Ecto neural progenitor cell (in vitro differentiated cells): Measurements from ENCODE around the gene TBC1D22A.
"Not testable (repeated sequence)": the region's sequence is repeated elsewhere in the genome, so short reads cannot be mapped to it uniquely, and the experiment has no call there.

Source experiments
- DNase-seq: peaks from one replicate; pipeline ENCODE4 v3.0.0-alpha.2; 2018; ENCODE audit warnings: low spot score

Gene TBC1D22A

GRCh38 chr22:47046411-47047065 lies 284.1 kb downstream of the TBC1D22A start:
- DNase-seq = no peak

- DNase-seq = no peak
Measured at GRCh38 chr22:47047321-47048122, 285.1 kb downstream of the TBC1D22A start.

- no peak for DNase-seq
Measured at GRCh38 chr22:47048123-47049077, 285.9 kb downstream of the TBC1D22A start.

GRCh38 chr22:47049078-47049624 lies 286.7 kb downstream of the TBC1D22A start:
- DNase-seq = no peak

- not testable (repeated sequence) for DNase-seq
Measured at GRCh38 chr22:47049736-47050400, 287.4 kb downstream of the TBC1D22A start.

GRCh38 chr22:47050401-47051051 lies 288.1 kb downstream of the TBC1D22A start:
- DNase-seq = no peak

GRCh38 chr22:47051441-47052071 lies 289.1 kb downstream of the TBC1D22A start:
- no peak for DNase-seq

- no peak for DNase-seq
Measured at GRCh38 chr22:47052236-47053012, 290.0 kb downstream of the TBC1D22A start.

GRCh38 chr22:47053013-47053725 lies 290.7 kb downstream of the TBC1D22A start:
- DNase-seq = no peak

- no peak for DNase-seq
Measured at GRCh38 chr22:47053726-47054141, 291.3 kb downstream of the TBC1D22A start.

- no peak for DNase-seq
Measured at GRCh38 chr22:47054231-47055072, 292.0 kb downstream of the TBC1D22A start.

GRCh38 chr22:47055073-47055355 lies 292.6 kb downstream of the TBC1D22A start:
- DNase-seq = no peak

GRCh38 chr22:47055461-47055860 lies 293.0 kb downstream of the TBC1D22A start:
- DNase-seq = no peak

GRCh38 chr22:47055921-47056320 lies 293.5 kb downstream of the TBC1D22A start:
- DNase-seq = no peak

GRCh38 chr22:47056361-47056760 lies 293.9 kb downstream of the TBC1D22A start:
- DNase-seq = no peak

GRCh38 chr22:47056776-47057470 lies 294.5 kb downstream of the TBC1D22A start:
- no peak for DNase-seq

- no peak for DNase-seq
Measured at GRCh38 chr22:47057916-47058585, 295.6 kb downstream of the TBC1D22A start.
